GM18870 (cell line): ENCODE results near the gene ASPHD1.
"Not testable (repeated sequence)": the region's sequence is repeated elsewhere in the genome, so short reads cannot be mapped to it uniquely, and the experiment has no call there.

ENCODE experiments used
- ATAC-seq: cut with Tn5 transposase; IDR thresholded peaks from one replicate; pipeline ENCODE4 v1.9.1; 2021; ENCODE audit warnings: moderate library complexity; ENCODE audit not compliant: unreplicated experiment

Gene ASPHD1

DNA sequence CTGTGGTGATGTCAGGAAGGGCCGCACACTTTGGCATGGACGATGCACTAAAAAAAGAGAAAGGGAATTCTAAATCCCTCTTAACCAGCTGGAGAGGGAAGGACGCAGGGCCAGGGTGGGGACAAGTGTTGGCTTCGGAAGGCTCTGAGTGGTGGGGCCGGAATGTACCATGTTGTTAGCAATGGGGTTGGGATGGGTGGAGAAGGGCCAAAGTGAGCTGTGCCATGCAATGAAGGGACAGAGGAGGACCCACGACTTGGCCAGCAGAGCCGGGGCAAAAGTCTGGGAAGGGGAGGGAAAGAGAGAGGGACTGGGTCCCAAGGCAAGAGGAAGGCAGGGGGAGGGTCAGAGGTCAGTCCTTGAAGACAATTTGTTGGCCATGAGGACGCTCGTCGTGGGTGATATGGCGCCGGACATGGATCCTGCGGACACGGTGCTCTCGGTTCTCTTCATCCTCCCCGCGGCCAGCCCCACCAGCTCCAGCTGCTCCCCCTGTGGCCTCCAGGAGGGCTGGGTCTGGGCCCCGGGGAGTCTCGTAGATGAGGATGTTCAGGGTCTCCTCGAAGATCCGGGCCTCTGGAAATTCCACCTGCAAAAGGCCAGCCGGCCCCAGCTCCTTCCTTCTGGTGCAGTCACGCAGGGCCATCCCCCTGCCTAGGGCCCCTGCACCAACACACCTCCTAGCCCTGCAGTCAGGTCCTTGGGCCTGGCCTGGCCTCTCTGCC lies 6.4 kb downstream of the ASPHD1 start:
- no peak for ATAC-seq

DNA sequence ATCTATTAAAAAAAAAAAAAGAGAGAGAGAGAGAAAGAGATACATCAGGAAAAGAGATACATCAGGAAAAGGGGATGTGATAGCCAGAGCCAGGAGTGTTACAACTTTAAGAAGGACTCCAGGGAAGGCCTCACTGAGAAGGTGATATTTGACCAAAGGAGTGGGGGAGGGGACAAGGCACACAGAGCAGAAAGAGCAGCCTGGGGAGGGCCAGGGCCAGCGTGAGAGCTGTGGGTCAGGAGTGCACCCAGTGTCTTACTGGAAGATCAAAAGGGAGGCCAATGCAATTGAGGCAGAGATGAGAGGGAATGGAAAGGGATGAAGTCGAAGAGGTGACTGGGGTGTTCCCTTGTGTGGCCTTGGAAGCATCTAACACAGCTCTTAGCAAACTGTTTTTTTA lies 7.7 kb downstream of the ASPHD1 start:
- ATAC-seq, result no peak

DNA sequence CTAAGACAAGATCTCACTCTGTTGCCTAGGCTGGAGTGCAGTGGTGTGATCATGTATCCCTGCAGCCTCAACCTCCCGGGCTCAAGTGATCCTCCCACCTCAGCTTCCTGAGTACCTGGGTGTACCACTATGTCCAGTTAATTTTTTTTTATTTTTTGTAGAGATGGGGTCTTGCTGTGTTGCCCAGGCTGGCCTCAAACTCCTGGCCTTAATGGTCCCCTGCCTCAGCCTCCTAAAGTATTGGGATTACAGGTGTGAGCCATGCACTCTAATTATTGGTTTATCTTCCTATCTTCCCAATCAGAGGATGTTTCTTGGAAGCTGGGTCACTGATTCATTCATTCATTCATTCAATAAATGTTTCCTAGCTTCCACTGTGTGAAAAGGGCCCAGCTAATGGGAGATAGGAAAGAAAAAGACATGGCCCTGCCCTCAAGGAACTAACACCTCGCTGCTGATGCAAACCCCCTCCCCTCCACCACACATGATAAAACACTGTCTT lies 8.5 kb downstream of the ASPHD1 start:
- ATAC-seq, result no peak

DNA sequence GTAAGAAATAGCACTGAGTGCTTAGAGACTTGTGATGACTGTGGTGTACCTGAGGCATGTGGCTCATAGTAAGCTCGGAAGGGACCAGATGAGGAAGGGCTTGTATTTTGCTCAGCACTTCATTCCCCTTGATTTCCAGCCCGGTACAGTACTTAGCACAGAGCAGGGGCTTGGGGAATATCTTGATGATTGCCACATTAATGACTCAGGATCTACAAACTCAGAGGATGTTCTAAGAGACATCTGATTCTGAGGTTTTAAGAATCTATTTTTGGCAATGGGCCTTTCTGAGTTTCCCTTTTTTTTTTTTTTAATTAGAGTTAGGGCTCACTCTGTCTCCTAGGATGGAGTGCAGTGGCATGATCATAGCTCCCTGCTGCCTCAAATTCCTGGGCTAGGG lies 9.1 kb downstream of the ASPHD1 start:
- no peak for ATAC-seq

DNA sequence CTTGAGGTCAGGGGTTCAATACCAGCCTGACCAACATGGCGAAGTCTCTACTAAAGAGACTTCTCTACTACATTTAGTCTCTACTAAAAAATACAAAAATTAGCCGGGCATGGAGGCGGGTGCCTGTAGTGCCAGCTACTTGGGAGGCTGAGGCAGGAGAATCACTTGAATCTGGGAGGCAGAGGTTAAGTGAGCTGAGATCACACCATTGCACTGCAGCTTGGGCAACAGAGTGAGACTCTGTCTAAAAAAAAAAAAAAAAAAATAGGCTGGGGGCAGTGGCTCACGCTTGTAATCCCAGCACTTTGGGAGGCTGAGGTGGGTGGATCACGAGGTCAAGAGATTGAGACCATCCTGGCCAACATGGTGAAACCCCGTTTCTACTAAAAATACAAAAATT lies 9.6 kb downstream of the ASPHD1 start:
- ATAC-seq, result not testable (repeated sequence)

DNA sequence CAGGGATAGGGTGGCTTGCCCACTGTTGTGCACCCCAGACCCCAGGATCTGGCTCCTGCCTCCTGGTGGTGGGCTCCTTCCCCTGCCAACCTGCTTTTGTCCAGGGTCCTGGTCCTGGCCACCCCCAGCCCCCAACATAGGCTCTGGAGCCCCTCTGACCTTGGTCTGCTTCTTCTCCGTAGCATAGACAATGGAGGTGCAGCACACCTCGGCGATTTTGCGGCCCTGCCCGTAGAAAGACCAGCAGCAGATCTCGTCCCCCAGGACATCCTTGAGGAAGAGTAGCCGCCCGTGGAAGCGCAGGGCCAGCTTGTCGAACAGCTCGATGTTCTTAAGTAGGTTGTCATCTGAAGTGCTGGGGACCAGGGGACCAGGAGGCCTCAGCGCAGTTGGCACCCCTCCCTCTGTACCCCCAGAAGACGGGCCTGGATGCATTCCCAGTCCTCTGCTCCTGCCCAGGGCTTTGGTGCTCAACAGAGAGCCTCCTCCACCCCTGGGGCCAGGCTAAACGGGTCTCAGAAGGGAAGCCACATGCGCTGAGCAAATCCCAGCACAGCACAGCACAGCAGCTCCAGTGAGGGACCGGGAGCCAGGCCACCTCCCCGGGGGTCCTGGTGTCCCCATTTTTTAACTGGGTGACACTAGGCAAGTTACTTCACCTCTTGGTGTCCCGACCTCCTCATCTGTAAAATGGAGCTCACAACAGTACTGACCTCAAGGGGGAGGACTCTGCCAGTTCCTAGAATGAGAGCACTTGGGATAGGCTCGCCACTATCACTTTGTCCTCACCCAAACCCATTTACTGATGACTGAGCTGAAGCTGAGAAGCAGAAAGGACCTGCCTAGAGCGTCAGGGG lies 10.8 kb downstream of the ASPHD1 start:
- ATAC-seq, result no peak

DNA sequence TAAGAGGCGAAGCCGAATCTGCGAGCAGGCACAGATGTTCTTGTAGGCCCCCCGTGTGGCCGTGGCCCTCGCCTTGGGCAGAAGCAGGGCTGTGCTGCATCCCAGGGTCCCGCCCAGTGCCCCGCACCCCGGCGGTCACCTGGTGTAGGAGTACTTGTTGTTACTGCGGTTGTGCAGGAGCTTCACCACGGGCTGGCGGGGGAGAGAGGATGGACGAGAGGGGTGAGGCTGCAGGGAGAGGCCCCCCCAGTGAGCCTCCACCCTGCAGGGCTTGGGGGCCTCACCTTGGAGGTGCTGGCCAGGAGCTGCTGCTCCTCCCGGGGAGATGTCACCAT lies 11.4 kb downstream of the ASPHD1 start:
- ATAC-seq, result no peak

DNA sequence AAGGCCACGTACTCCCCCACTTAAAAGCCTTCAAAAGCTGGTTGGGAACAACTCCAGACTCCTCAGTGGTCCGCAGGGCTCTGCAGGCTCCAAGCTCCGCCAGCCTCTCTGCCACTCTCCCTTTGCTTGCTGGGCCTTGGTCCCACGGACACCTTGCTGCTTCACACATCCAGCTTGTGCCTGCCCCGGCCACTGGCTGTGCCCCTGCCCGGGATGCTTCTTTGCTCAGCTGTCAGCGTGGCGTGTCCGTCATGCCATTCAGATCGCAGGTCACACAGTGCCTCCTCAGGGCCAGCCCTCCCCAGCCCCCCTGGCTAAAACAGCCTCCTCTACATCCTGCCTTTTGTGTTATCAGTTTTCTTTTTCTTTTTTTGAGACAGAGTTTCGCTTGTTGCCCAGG lies 11.8 kb downstream of the ASPHD1 start:
- no peak for ATAC-seq

DNA sequence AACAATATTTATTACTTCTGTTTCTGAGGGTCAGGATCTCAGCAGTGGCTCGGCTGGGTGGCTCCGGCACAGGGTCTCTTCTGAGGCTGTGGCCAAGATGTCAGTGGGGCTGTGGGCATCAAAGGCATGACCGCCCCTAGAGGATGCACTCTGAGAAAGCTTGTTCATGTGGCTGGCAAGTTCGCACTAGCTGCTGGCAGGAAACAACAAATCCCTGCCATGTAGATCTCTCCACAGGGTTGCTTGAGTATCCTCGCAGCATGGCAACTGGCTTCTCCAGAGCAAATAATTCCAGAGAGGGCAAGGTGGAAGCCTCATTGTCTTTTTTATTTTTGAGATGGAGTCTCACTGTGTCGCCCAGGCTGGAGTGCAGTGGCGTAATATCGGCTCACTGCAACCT lies 13.2 kb downstream of the ASPHD1 start:
- no peak for ATAC-seq

DNA sequence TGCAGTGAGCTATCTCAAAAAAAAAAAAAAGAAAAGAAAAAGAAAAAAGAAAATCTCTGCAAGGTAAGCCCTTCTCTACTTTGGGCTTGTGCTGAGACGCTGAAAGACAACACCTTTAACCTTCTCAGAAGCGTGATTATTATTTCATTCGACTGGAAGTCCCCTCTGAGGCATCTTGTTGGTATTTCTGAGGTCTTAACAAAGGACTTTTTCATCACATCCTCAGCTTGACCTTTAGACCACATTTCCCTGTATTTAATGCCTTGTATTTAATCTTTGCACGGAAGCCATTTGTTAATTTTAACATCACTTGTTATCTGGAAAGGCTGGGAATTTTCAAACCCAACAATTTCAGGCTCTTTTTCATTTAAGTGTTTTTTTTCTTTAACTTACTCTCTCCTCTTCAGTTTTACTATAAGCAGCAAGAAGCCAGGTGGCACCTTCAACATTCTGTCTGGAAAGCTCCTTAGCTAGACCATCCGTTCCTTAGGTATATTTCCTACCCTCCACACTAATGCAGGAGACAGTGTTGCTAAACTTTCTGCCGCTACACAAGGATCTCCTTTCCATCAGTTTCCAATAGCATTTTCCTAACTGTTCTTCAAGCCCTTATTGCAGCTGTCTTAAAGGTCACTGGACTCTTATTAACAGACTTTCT lies 15.4 kb downstream of the ASPHD1 start:
- ATAC-seq, result no peak

DNA sequence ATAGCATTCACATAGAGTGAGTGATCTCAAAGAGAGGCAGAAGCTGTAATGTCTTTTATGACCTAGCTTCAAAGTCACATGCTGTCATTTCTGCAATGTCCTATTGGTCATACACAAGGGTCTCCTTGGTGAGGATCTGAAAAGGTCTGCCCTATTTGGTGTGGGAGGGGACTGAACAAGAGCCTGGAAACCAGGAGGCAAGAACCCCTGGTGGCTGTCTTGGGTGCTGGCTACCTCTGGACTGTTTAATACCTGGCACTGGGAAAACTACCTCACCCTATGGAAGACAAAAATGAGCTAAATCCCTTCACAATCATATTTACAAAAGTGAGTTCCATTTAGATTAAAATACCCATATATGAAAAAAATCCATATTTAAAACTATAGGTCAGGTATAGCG lies 16.7 kb downstream of the ASPHD1 start:
- no peak for ATAC-seq

DNA sequence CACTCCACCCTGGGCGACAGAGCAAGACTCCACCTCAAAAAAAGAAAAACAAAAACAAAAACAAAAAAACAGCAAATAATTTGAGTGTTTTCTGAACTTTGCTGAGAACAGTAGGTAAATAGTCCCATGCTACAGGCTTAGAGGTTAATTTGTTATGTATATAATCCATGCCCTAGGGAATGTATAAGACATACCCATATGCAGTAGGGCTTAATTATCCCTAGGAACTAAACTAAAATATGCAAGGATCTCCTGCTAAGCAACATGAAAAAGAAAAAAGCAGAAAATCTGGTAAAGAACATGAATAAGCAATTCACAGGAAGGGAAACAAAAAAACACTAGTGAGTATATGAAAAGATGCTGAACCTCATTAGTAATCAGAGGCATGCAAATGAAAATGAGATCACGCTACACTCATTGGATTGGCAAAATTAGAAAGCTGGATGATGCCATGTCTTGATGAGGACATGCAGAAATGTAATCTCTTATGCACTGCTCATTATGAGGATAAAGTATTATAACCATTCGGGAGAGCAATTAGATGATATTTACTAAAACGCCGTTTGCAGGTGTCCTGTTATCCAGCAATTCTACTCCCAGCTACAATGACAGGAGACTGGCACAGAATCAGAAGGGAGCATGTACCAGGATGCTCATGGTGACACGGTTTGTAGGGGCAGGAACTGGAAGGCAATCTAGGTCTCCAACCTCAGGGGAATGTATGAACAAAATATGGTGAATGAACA lies 20.2 kb downstream of the ASPHD1 start:
- ATAC-seq, result no peak

DNA sequence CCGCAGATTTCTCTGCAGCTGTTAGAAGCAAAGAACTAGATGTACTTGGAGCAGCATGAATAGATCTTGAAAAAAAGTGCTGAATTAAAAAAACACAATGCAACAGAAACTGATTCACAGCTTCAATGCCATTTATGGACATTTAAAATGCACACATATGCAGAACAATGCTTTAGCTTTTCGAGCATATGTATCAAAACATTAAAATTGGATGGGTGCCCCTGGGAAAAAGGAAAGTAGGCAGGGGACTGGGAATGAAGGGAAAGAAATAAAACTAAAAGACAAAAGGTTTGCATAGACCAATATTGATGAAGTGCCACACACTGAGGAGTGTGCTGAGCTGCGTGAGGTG lies 20.7 kb downstream of the ASPHD1 start:
- ATAC-seq, result no peak

DNA sequence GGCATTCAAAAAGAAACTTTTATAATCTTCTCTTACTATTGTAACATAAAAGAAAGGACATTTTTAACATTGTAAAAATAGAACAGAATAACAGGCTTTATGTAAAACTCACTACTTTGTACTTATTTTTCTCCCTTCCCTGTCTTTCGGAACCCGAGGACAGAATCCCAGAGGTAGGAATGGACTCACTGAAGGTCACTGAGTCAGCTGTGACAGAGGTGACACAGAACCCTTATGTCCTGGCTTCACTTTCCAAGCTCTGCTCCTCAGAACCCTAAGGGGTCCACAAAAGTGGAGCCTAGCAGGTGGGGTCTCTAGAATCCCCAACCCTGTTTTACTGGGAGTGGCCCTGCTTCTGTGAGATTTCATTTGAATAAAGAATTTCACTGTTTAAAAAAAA lies 22.0 kb downstream of the ASPHD1 start:
- no peak for ATAC-seq

DNA sequence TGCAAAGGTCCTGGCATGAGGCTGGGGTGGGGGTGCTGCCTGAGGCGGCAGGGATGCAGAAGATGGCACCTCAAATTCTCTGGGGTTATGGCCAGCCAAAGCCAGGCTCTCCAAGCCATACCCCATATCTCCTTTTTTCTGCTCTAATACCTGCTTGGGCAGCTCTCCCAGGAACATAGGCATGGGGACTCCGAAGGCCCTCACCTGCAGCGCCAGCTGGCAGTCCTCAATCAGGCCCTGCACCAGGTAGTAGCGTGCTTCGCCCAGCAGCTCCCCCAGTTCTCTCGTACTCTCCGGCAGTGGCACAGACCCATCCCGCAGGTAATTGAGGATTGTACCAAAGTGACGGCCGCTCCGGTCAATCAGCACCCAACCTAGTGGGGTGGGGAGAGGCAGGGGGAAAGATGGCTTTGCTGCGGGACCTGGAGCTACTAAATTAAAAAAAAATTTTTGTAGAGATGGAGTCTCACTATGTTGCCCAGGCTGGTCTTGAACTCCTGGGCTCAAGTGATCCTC lies 22.8 kb downstream of the ASPHD1 start:
- ATAC-seq, result no peak

DNA sequence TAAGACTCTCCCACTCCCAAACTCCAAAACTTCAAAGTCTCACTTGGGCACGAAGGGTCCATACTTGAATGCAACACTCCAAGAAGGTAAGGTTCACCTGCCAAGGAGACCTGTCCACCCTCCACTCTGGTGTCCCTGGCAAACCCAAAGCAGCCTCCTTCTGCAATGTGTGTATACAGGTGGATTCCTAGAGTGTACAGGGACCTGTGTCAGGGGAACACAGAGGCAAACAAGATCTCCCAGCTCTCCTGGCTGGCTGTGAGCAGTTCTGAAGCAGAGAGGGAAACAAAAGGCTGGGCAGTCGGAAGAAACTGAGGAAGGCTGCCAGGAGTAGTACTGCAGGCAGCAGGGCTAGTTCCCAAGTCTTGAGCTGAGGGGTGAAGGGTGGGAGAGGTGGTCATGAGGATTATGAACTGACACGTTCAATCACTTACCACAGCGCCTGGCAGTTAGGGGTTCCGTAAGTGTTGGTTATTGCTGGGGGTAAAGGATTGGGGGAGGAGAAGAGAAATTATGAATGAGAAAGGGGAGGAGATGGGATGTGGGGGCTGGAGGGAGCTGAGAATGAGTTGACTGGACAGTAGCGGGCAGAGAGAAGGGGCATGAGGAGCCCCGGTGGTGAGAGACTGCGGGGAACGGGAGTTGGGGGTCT lies 24.9 kb downstream of the ASPHD1 start:
- ATAC-seq, result no peak

DNA sequence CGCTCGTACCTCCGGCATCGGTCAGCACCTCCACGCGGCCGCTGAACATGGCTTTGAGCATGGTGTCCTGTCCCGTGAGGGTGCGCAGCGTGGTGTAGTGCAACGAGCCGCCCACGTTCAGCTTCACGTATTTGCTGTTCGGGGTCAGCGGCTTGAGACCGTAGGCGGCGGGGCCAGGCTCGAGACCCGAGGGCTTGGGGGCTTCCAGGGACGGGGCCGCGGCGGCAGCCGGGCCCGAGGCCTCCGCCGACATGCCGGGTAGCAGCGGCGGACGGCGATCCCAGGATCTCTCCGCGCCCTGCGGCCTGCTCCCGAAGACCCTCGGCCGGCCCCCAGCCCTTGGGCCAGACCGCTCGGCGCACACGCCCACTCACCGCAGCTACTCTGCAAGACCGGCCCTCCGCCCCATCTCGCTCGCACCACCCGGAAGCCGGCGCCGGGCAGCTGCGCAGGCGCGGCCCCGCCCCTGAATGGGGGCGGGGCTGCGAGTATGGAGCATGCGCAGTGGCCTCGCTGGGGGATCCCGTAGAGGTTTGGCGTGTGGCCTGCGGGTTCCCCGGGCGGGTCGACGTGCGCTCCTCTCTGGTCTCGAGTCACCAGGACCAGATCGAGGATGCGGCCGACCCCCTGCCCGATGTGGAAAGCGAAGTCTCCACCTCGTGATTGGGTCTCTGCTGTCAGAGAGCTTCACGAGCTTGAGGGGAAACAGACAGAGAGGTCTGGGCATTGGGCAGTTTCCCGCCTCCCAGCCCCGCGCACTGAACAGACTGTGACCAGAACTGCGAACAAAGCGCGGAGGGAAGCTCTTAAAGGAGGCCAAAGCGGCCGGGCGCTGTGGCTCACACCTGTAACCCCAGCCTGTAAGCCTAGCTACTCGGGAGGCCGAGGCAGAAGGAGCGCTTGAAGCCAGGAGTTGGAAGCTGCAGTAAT lies 25.8 kb downstream of the ASPHD1 start, which contains the start of gene KCTD13:
TSS of gene KCTD13 (minus strand) at position 446 of the 930 bp plus-strand sequence. CDS start at position 253, 193 bp downstream.
- no peak for ATAC-seq

DNA sequence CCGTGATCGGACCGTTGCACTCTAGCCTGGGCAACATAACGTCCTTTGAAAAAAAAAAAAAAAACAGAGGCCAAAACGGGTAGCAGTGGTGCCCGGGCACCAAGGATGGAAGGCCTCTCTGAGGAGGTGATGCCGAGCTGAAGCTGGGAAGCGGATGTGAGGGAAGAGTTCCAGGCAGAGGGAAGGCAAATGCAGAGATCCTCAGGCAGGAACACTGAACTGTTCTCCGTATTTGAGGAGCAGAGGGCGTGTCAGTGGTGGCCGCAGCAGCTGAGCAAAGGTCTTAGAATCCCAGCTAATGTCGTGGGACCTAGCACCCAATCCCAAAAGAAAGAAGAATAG lies 26.4 kb downstream of the ASPHD1 start:
- ATAC-seq, result no peak
